ENCODE results near the gene TSPAN17. TPM values are rescaled to one million over a fixed set of nuclear protein-coding genes. Genes with fewer than 3 reads are reported as not detected.
A peak's percentile ranks its signal among the peaks of the same experiment; 100 is the strongest.

The TSPAN17 gene
- total and polyA plus RNA-seq, 11 donors, result 15.4 to 59.3 (median 30.9) TPM

DNA sequence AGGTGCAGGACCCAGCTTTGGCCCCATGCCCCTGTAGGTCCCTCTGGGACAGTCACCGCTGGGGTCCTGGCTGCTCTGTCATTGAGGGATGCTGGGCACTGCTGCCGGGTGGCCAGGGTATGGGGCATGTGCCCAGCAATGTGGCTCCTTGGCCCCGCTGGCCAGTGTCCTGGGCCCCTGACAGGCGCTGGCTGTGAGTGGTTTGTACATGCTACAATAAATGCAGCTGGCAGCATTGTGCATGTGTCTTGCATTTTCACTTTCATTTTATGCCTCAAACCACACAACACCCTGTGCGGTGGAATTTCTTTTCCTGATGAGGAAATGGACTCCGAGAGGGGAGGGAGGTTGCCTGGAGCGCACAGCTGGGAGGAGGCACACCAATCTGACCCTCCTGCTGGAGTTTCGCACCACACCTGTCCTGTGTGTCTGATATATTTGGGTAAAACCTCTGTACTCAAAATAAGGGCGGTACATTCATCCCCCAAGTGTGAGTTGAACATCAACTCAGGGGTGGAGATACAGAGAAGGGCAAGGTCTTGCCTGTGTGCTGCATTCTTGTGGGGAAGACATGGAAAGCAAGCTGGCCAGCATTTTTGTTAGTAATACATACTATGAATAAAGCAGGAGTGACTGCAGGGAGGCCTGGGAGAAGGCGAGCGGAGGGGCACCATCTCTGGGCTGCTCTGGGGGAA lies 11.7 kb downstream of the TSPAN17 start:
- H3K27me3 ChIP-seq, result peaks cover 0 to 20% (median 0%) of the 10 kb centered on the region in 9 donors
- DNase-seq (no peak), ATAC-seq (peak in 1 of 4 donors; percentile 46)
- WGBS, 4 donors, result 54 to 63% (median 58%) methylated on average over 10 to 11 of the region's 11 CpGs
- H3K36me3 ChIP-seq, result peaks cover 0 to 32% (median 12%) of the 10 kb centered on the region in 9 donors
- H3K4me1 ChIP-seq, result peaks cover 0 to 31% (median 12%) of the 10 kb centered on the region in 12 donors
- peak overlapping the region in 5 of 12 donors; percentile 13 to 31 (median 22) for H3K4me3 ChIP-seq
- intact Hi-C loops (cut with DNase I), result loop anchor here in 8 of 10 donors (2.0 to 10.0 kb wide), 7 partner anchors 160 to 454 kb away; partner anchors contain the start of gene CLTB (in 1 of the 8)
- no peak for TF ChIP-seq POLR2A (IDR thresholded peaks at IDR 0.05)
- TF ChIP-seq CTCF (IDR thresholded peaks at IDR 0.05), result no peak
- peak overlapping the region in 3 of 12 donors; percentile 0 to 76 (median 35) for H3K27ac ChIP-seq
- H3K9me3 ChIP-seq, result no peaks in the 10 kb centered on the region

DNA sequence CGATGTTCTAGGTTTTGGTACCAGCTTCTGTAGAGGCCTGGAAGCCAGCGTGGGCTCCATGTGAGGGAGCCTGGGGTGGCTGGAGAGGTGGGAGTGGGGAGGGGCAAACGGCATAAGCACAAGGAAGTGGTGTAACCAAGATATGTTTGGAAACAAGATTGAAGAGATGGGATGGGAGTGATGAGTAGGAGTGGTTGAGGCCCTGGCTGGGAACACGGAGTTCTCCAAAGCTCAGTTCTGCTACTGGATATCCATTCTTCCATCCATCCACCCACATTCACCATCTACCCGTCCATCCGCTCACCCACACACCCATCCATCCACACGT lies 12.2 kb downstream of the TSPAN17 start:
- Histone ChIP-seq H3K9me3 (no peaks in the 10 kb centered on the region), H3K27me3 (peaks cover 0 to 25% (median 4%) of the 10 kb centered on the region in 9 donors), H3K4me1 (peaks cover 0 to 31% (median 12%) of the 10 kb centered on the region in 12 donors), H3K27ac (peak overlapping the region in 1 of 12 donors; percentile 76), H3K4me3 (no peak overlapping the region), H3K36me3 (peaks cover 0 to 27% (median 10%) of the 10 kb centered on the region in 9 donors)
- intact Hi-C loops (cut with DNase I), result loop anchor here in 8 of 10 donors (2.0 to 10.0 kb wide), 7 partner anchors 159 to 453 kb away; partner anchors contain the start of gene CLTB (in 1 of the 8)
- peak in 1 of 5 donors; percentile 19 for DNase-seq
- TF ChIP-seq POLR2A (IDR thresholded peaks at IDR 0.05), result no peak
- TF ChIP-seq CTCF (IDR thresholded peaks at IDR 0.05), result no peak
- WGBS, 4 donors, result 72 to 82% (median 78%) methylated on average over 7 of the region's 7 CpGs
- no peak for ATAC-seq

- no peak for TF ChIP-seq CTCF (IDR thresholded peaks at IDR 0.05)
- TF ChIP-seq POLR2A (IDR thresholded peaks at IDR 0.05), result no peak
- DNase-seq (no peak), ATAC-seq (no peak)
- Histone ChIP-seq H3K4me1 (peaks cover 0 to 31% (median 12%) of the 10 kb centered on the region in 12 donors), H3K9me3 (no peaks in the 10 kb centered on the region), H3K27ac (no peak overlapping the region), H3K36me3 (peaks cover 0 to 22% (median 7%) of the 10 kb centered on the region in 9 donors), H3K4me3 (no peak overlapping the region), H3K27me3 (peaks cover 0 to 30% (median 9%) of the 10 kb centered on the region in 9 donors)
- 74 to 80% (median 76%) methylated on average over 4 of the region's 4 CpGs for WGBS, 4 donors
- intact Hi-C loops (cut with DNase I), result loop anchor here (2.0 to 10.0 kb wide), 10 partner anchors 155 to 453 kb away; partner anchors contain the start of genes CLTB (in 1 of the 10) and UNC5A (in 1 of the 10)
Observed at GRCh38 chr5:176659860-176660461, 12.7 kb downstream of the TSPAN17 start.

- Histone ChIP-seq H3K9me3 (no peaks in the 10 kb centered on the region), H3K4me3 (no peak overlapping the region), H3K36me3 (peaks cover 0 to 19% (median 6%) of the 10 kb centered on the region in 9 donors), H3K27me3 (peaks cover 0 to 35% (median 12%) of the 10 kb centered on the region in 9 donors), H3K4me1 (peaks cover 0 to 31% (median 12%) of the 10 kb centered on the region in 12 donors), H3K27ac (no peak overlapping the region)
- intact Hi-C loops (cut with DNase I), result loop anchor here in 9 of 10 donors (2.0 to 10.0 kb wide), 7 partner anchors 154 to 452 kb away; partner anchors contain the start of gene UNC5A (in 1 of the 9)
- TF ChIP-seq CTCF (IDR thresholded peaks at IDR 0.05) (no peak), POLR2A (IDR thresholded peaks at IDR 0.05) (no peak)
- WGBS, 4 donors, result 20 to 30% (median 23%) methylated on average over 1 of the region's 1 CpG
- ATAC-seq (no peak), DNase-seq (no peak)
Observed at GRCh38 chr5:176660530-176660859, 13.2 kb downstream of the TSPAN17 start.
